Omental fat pad (tissue), 4 donors: Measurements from ENCODE around the gene DMRTA2. TPM values are rescaled to one million over a fixed set of nuclear protein-coding genes. Genes with fewer than 3 reads are reported as not detected.
"Not testable (repeated sequence)": the region's sequence is repeated elsewhere in the genome, so short reads cannot be mapped to it uniquely, and the experiment has no call there.

Experiments
- ATAC-seq: fragments of 150-250 bp; one replicate; pipeline ENCODE4 v1.9.1; 2016; ENCODE audit warnings: mild to moderate bottlenecking, moderate library complexity; ENCODE audit not compliant: low FRiP score
- DNase-seq: peaks from one replicate; pipeline ENCODE4 v3.0.0-alpha.2; 2019; ENCODE audit warnings: low spot score
- CTCF ChIP-seq, 3 donors: fragments of 450-650 bp; IDR thresholded peaks; one replicate each; pipeline ENCODE4 v1.5.1; 2016 to 2017; ENCODE audit warnings: antibody characterized with exemption in 3 of 3, mild to moderate bottlenecking in 3 of 3, moderate library complexity in 2 of 3
- total RNA-seq, 4 donors: library from RNA; depleted of rRNA; stranded (reverse); fragments of >200 nt; gene quantifications; one replicate each; pipeline ENCODE4 v1.1.0, GENCODE V29; 2016

Gene DMRTA2
- total RNA-seq, 4 donors from 2014 or later = not detected

- no peak for TF ChIP-seq CTCF (IDR thresholded peaks at IDR 0.05)
- DNase-seq = no peak
- no peak for ATAC-seq
Measured at GRCh38 chr1:50416150-50416527, 7.1 kb downstream of the DMRTA2 start.

GRCh38 chr1:50415235-50416149 lies 7.8 kb downstream of the DMRTA2 start:
- no peak for TF ChIP-seq CTCF (IDR thresholded peaks at IDR 0.05)
- ATAC-seq = no peak
- DNase-seq = no peak

GRCh38 chr1:50414853-50415234 lies 8.4 kb downstream of the DMRTA2 start:
- TF ChIP-seq CTCF (IDR thresholded peaks at IDR 0.05) = no peak
- ATAC-seq = no peak
- no peak for DNase-seq

- no peak for DNase-seq
- no peak for ATAC-seq
- TF ChIP-seq CTCF (IDR thresholded peaks at IDR 0.05) = no peak
Measured at GRCh38 chr1:50412813-50413476, 10.3 kb downstream of the DMRTA2 start.

- ATAC-seq (no peak), DNase-seq (no peak)
- no peak for TF ChIP-seq CTCF (IDR thresholded peaks at IDR 0.05)
Measured at GRCh38 chr1:50405814-50406213, 17.4 kb downstream of the DMRTA2 start.

- ATAC-seq (no peak), DNase-seq (no peak)
- no peak for TF ChIP-seq CTCF (IDR thresholded peaks at IDR 0.05)
Measured at GRCh38 chr1:50393522-50394120, 29.6 kb downstream of the DMRTA2 start.

- ATAC-seq, DNase-seq: not testable (repeated sequence)
Measured at GRCh38 chr1:50381551-50381950, 41.7 kb downstream of the DMRTA2 start.
